SK-N-MC (cell line): ENCODE data around the gene PRDM16.

Experiments used
- DNase-seq: peaks from one replicate; pipeline ENCODE4 v3.0.0-alpha.2; 2011; ENCODE audit warnings: low read depth, low spot score
- H3K27ac ChIP-seq: fragments of 200-600 bp; sonication (generic); 2 replicates; pipeline ENCODE4 v1.5.1; 2016; ENCODE audit warnings: mixed run types
- H3K36me3 ChIP-seq: fragments of 200-600 bp; sonication (generic); 2 replicates; pipeline ENCODE4 v1.6.1; 2017; ENCODE audit warnings: antibody characterized with exemption, low read length, mixed read lengths; ENCODE audit not compliant: insufficient read depth
- H3K4me3 ChIP-seq: fragments of 200-600 bp; sonication (generic); 2 replicates; pipeline ENCODE4 v1.5.1; 2016
- H3K9ac ChIP-seq: fragments of 200-600 bp; sonication (generic); 2 replicates; pipeline ENCODE4 v1.8.0; 2017; ENCODE audit warnings: mixed run types, mixed read lengths; ENCODE audit not compliant: insufficient read length
- H3K9me3 ChIP-seq: fragments of 200-600 bp; sonication (generic); 2 replicates; pipeline ENCODE4 v1.6.1; 2017; ENCODE audit warnings: low read depth, mild to moderate bottlenecking, antibody characterized with exemption, low read length, moderate library complexity, mixed read lengths
- EZH2 ChIP-seq: fragments of 200-600 bp; sonication (generic); IDR thresholded peaks from one replicate; pipeline ENCODE4 v1.6.1; 2017; ENCODE audit warnings: antibody characterized with exemption
- FOXP2 ChIP-seq: optimal IDR thresholded peaks from 2 replicates; pipeline ENCODE3; 2011; ENCODE audit warnings: mild to moderate bottlenecking, moderate library complexity; ENCODE audit not compliant: insufficient read depth; ENCODE audit errors: extremely low read length, control extremely low read depth
- POLR2AphosphoS5 ChIP-seq: IDR thresholded peaks from 2 replicates; pipeline ENCODE4 v1.6.1; 2012; ENCODE audit warnings: mild to moderate bottlenecking, low read depth, low read length, borderline replicate concordance

The PRDM16 gene

GRCh38 chr1:3312310-3312897 is 243.4 kb downstream of the PRDM16 start:
- no peak overlapping the region for H3K4me3 ChIP-seq
- TF ChIP-seq POLR2AphosphoS5 (no peak), FOXP2 (no peak), EZH2 (no peak)
- no peak overlapping the region for H3K27ac ChIP-seq
- no peak for DNase-seq
- H3K9ac ChIP-seq = no peak overlapping the region
- H3K9me3 ChIP-seq = no peaks in the 10 kb centered on the region
- no peaks in the 10 kb centered on the region for H3K36me3 ChIP-seq

DNA sequence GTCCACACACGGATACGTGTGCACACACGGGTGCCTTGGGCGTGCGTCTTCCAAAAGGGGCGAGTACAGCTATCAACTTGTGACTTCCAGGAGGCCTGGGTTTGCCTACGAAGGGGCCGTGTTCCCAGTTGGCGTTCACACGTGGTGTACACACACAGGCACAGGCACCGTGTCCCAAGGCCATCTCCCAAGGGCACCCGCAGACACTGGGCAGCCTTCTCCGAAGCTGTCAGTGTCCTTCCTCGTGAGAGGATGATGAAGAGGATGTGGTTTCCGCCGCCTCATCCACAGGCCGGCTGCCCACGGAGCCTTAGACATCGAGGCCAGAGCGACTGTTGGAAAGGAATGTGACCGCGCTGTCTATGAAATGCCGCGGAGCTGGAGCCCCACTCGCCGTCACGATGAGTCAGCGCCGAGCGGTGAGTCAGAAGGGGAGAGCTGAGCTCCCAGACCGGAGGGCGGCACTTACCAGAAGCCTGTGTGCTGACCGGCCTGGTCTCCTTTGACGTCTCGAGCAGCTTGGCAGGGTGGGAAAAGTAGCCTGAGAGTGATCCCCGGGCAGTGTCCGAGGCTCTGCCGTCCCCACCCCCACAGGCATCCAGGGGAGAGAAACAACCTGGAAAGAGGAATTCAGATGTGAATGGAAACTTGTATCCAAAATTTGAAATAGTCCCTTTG is 244.0 kb downstream of the PRDM16 start:
- H3K27ac ChIP-seq = no peak overlapping the region

GRCh38 chr1:3313576-3313950 is 244.6 kb downstream of the PRDM16 start:
- no peak overlapping the region for H3K27ac ChIP-seq
- no peak overlapping the region for H3K4me3 ChIP-seq
- no peaks in the 10 kb centered on the region for H3K36me3 ChIP-seq
- no peaks in the 10 kb centered on the region for H3K9me3 ChIP-seq
- DNase-seq = no peak
- TF ChIP-seq EZH2 = no peak
- no peak for TF ChIP-seq FOXP2
- TF ChIP-seq POLR2AphosphoS5 = no peak
- no peak overlapping the region for H3K9ac ChIP-seq

More for the DNA sequence above, 244.0 kb downstream of the PRDM16 start:
- Histone ChIP-seq H3K9ac (no peak overlapping the region), H3K9me3 (no peaks in the 10 kb centered on the region), H3K36me3 (no peaks in the 10 kb centered on the region), H3K4me3 (no peak overlapping the region)
- TF ChIP-seq FOXP2 (no peak), POLR2AphosphoS5 (no peak), EZH2 (no peak)
- no peak for DNase-seq

DNA sequence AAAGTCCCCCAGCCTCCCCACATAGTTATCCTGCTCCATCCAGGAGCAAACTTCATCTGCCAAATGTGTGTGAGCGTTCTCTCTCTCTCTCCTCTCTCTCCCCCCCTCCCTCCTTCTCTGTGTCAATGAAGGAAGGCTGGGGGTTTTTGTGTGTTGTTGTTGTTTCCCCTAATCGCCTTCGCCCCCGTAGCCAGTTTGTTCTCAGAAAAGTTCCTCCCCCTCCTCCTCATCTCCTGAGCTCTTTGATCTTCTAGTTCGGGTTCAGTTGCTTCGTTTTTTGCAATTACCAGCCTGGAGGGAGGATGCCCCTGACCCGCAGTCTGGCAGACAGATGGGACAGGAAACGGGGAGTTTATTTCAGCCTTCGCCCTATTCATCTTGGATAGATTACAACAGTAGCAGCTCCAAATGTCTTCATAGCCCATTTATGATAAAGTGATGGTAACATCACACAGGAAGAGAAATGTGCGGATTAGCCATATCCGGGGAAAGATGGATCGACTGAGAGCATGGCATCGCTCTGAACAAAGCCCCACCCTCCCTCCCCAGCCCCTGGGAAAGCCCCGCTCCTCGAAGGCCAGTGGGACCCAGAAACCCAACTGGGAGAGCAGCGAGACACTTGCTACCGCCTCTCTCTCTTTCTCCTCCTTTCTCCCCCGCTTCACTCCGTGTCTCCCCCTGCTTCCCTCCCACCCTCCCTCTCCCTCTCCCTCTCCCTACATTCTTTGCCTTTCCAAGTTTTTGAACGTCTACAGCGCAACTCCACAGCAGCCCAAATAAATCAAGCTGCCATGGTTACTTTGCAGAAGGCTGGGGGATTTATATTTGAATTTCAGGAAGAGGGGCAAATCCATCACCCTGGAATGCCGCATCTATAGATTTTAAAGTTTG is 245.7 kb downstream of the PRDM16 start:
- no peaks in the 10 kb centered on the region for H3K36me3 ChIP-seq
- TF ChIP-seq FOXP2 (no peak), EZH2 (no peak), POLR2AphosphoS5 (no peak)
- no peak overlapping the region for H3K4me3 ChIP-seq
- H3K9me3 ChIP-seq = no peaks in the 10 kb centered on the region
- DNase-seq = no peak
- no peak overlapping the region for H3K9ac ChIP-seq
- no peak overlapping the region for H3K27ac ChIP-seq

GRCh38 chr1:3315399-3316339 is 246.7 kb downstream of the PRDM16 start:
- TF ChIP-seq EZH2 (no peak), FOXP2 (no peak), POLR2AphosphoS5 (no peak)
- Histone ChIP-seq H3K27ac (no peak overlapping the region), H3K36me3 (no peaks in the 10 kb centered on the region), H3K9ac (no peak overlapping the region), H3K4me3 (no peak overlapping the region), H3K9me3 (no peaks in the 10 kb centered on the region)
- no peak for DNase-seq

DNA sequence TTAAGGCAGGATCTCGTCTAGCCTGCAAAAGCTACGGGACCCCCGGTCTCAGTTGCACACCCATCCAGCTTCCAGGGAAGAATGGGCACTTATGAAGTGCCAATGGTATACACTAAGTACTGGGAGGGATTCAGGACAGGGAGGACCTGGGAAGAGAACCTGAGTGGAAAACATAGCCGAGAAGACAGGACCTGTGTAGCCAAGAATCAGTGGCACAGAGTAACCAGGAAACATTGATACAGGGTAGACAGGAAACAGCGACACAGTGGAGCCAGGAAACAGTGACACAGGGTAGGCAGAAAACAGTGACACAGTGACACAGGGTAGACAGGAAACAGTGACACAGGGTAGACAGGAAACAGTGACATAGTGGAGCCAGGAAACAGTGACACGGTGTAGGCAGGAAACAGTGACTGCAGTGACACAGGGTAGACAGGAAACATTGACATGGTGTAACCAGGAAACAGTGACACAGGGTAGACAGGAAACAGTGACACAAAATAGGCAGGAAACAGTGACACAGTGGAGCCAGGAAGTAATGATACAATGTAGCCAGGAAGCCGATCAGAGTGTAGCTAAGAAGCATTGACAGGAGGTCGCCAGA is 247.4 kb downstream of the PRDM16 start:
- H3K9me3 ChIP-seq = no peaks in the 10 kb centered on the region
- TF ChIP-seq EZH2 = no peak
- no peak for TF ChIP-seq POLR2AphosphoS5
- TF ChIP-seq FOXP2 = no peak
- H3K27ac ChIP-seq = no peak overlapping the region
- H3K4me3 ChIP-seq = no peak overlapping the region
- DNase-seq = no peak
- H3K9ac ChIP-seq = no peak overlapping the region
- H3K36me3 ChIP-seq = no peaks in the 10 kb centered on the region

- no peak for TF ChIP-seq EZH2
- no peak for TF ChIP-seq FOXP2
- no peak for TF ChIP-seq POLR2AphosphoS5
- no peaks in the 10 kb centered on the region for H3K9me3 ChIP-seq
- H3K9ac ChIP-seq = no peak overlapping the region
- H3K4me3 ChIP-seq = no peak overlapping the region
- no peak overlapping the region for H3K27ac ChIP-seq
- no peaks in the 10 kb centered on the region for H3K36me3 ChIP-seq
- no peak for DNase-seq
These were observed 248.5 kb downstream of the PRDM16 start for GRCh38 chr1:3317456-3317855.
